Ishikawa (cell line): Measurements from ENCODE around the gene CORO1C.

Experiments
- CEBPB ChIP-seq: IDR thresholded peaks from 2 replicates; pipeline ENCODE4 v1.6.1; 2012
- CREB1 ChIP-seq: IDR thresholded peaks from 2 replicates; pipeline ENCODE4 v1.6.1; 2012; ENCODE audit warnings: low read depth
- EP300 ChIP-seq: IDR thresholded peaks from 2 replicates; pipeline ENCODE4 v1.6.1; 2012; ENCODE audit warnings: borderline replicate concordance
- FOXM1 ChIP-seq: IDR thresholded peaks from 2 replicates; pipeline ENCODE4 v1.6.1; 2012; ENCODE audit warnings: low read depth, borderline replicate concordance
- TAF1 ChIP-seq: IDR thresholded peaks from 2 replicates; pipeline ENCODE4 v1.6.1; 2012; ENCODE audit warnings: low read depth, mild to moderate bottlenecking
- TEAD4 ChIP-seq: IDR thresholded peaks from 2 replicates; pipeline ENCODE4 v1.6.1; 2012
- TF ChIP-seq, protein P1 (sequence below): IDR thresholded peaks from 2 replicates; pipeline ENCODE4 v1.6.1; 2012; ENCODE audit warnings: low read depth, mild to moderate bottlenecking

DNA sequence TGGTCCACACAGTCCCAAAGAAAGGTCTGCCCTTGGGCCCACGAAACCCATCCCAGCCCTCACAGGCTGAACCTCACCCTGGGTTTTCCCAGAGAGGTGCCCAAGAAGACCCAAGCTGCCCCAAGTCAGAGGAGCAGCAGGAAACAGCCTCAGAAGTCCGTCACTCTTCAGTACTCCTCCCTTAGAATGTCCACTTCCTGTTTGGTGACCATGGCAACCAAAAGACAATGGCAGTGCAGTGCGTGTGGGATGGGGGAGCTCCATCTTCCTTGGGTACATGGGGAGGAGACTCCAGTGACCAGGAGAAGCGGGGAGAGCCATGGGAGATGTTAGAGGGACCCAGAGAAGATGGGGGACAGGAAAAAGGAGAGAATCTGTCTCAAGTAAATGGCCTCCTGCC lies 108.9 kb downstream of the CORO1C start:
- TF ChIP-seq TEAD4 (no peak), TAF1 (no peak), FOXM1 (no peak), EP300 (no peak), CREB1 (no peak), CEBPB (no peak)
- TF ChIP-seq, protein P1, sequence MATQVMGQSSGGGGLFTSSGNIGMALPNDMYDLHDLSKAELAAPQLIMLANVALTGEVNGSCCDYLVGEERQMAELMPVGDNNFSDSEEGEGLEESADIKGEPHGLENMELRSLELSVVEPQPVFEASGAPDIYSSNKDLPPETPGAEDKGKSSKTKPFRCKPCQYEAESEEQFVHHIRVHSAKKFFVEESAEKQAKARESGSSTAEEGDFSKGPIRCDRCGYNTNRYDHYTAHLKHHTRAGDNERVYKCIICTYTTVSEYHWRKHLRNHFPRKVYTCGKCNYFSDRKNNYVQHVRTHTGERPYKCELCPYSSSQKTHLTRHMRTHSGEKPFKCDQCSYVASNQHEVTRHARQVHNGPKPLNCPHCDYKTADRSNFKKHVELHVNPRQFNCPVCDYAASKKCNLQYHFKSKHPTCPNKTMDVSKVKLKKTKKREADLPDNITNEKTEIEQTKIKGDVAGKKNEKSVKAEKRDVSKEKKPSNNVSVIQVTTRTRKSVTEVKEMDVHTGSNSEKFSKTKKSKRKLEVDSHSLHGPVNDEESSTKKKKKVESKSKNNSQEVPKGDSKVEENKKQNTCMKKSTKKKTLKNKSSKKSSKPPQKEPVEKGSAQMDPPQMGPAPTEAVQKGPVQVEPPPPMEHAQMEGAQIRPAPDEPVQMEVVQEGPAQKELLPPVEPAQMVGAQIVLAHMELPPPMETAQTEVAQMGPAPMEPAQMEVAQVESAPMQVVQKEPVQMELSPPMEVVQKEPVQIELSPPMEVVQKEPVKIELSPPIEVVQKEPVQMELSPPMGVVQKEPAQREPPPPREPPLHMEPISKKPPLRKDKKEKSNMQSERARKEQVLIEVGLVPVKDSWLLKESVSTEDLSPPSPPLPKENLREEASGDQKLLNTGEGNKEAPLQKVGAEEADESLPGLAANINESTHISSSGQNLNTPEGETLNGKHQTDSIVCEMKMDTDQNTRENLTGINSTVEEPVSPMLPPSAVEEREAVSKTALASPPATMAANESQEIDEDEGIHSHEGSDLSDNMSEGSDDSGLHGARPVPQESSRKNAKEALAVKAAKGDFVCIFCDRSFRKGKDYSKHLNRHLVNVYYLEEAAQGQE: no peak
